Mammary epithelial cell (primary cell): ENCODE results near the gene TVP23C.

Source experiments
- CTCF ChIP-seq, 2 donors: IDR thresholded peaks in 1 of 2; conservative IDR thresholded peaks in 1 of 2; 2 replicates each; pipeline ENCODE4 v1.5.1; 2011 to 2012; ENCODE audit warnings: inconsistent platforms in 2 of 2, low read length in 2 of 2, mild to moderate bottlenecking in 2 of 2, control low read depth in 1 of 2, low read depth in 1 of 2; ENCODE audit not compliant: insufficient read depth in 1 of 2; ENCODE audit errors: extremely low read depth in 1 of 2
- EZH2 ChIP-seq: IDR thresholded peaks from 2 replicates; pipeline ENCODE4 v1.6.1; 2012; ENCODE audit warnings: low read length, inconsistent platforms, borderline replicate concordance

- no peak for TF ChIP-seq CTCF (conservative IDR thresholded peaks at IDR 0.05 in 1 of 2, IDR thresholded peaks at IDR 0.05 in 1 of 2; ENCODE audit: extremely low read depth in 1 of 2, insufficient read depth in 1 of 2, low read depth in 1 of 2, low read length in 2 of 2)
- TF ChIP-seq EZH2, result no peak
Observed at GRCh38 chr17:15503731-15504130, 59.6 kb downstream of the TVP23C start.
